Endothelial cell of umbilical vein (primary cell): ENCODE results near the gene OTOS. TPM values are rescaled to one million over a fixed set of nuclear protein-coding genes. Genes with fewer than 3 reads are reported as not detected.
A peak's percentile ranks its signal among the peaks of the same experiment; 100 is the strongest.

ENCODE experiments used
- BruUV-seq: library from RNA; stranded (reverse); fragments of 400-500 nt; replicated peaks from 2 replicates; lab custom pipeline; 2021; lab: Mats Ljungman, UMichigan
- CTCF ChIA-PET: fragments of 300-600, 350-600 bp; sonication (Branson Sonifier 250); formaldehyde crosslinking; loops from one replicate; lab custom pipeline; 2021; ENCODE audit warnings: antibody characterized with exemption, inconsistent platforms; lab: Charles Lee
- POLR2A ChIA-PET: fragments of 300-600, 350-600 bp; sonication (Branson Sonifier 250); formaldehyde crosslinking; loops from one replicate; lab custom pipeline; 2021; ENCODE audit warnings: antibody characterized with exemption, inconsistent platforms; lab: Charles Lee
- DNase-seq: peaks from one replicate; pipeline ENCODE4 v3.0.0-alpha.2; 2011; ENCODE audit warnings: low read depth, low spot score
- FAIRE-seq: peaks from 2 replicates; lab custom pipeline; 2011; peaks lifted over from hg19 to GRCh38; lab: Jason Lieb, UNC
- H2AFZ ChIP-seq: 2 replicates; pipeline ENCODE4 v1.6.0; 2012; ENCODE audit warnings: low read depth, low read length, control low read depth, inconsistent platforms
- H3K27ac ChIP-seq: 2 replicates; pipeline ENCODE4 v1.5.1; 2011; ENCODE audit warnings: low read depth, mild to moderate bottlenecking, control low read depth, low read length, moderate library complexity; ENCODE audit not compliant: insufficient read depth
- H3K27me3 ChIP-seq, 2 experiments: 2 replicates each; pipeline versions ENCODE4 v1.6.0 to v1.6.1; 2011; ENCODE audit warnings: low read length in 2 of 2, mixed read lengths in 1 of 2; ENCODE audit not compliant: control insufficient read depth in 2 of 2, insufficient read depth in 2 of 2
- H3K36me3 ChIP-seq, 2 experiments: 2 replicates in 1 of 2; 3 replicates in 1 of 2; pipeline ENCODE4 v1.5.1; 2011; ENCODE audit warnings: low read length in 2 of 2, mild to moderate bottlenecking in 1 of 2, moderate library complexity in 1 of 2; ENCODE audit not compliant: control insufficient read depth in 2 of 2, insufficient read depth in 2 of 2; ENCODE audit errors: extremely low read depth in 1 of 2
- H3K4me1 ChIP-seq: 3 replicates; pipeline ENCODE4 v1.5.1; 2011; ENCODE audit warnings: mild to moderate bottlenecking, low read length; ENCODE audit not compliant: control insufficient read depth, insufficient read depth; ENCODE audit errors: extremely low read depth
- H3K4me2 ChIP-seq: 2 replicates; pipeline ENCODE4 v1.6.1; 2011; ENCODE audit warnings: low read length, control low read depth, mixed read lengths; ENCODE audit not compliant: insufficient read depth
- H3K4me3 ChIP-seq, 3 experiments: fragments of 200-600 bp in 1 of 3; sonication (generic), shearing (Covaris generic) in 1 of 3; replicated peaks in 1 of 3; 2 replicates each; pipeline ENCODE4 v1.5.1; 2011 to 2016; ENCODE audit warnings: control low read depth in 3 of 3, low read length in 3 of 3, mild to moderate bottlenecking in 2 of 3, inconsistent platforms in 1 of 3, low read depth in 1 of 3, moderate library complexity in 1 of 3; ENCODE audit not compliant: insufficient read depth in 1 of 3
- H3K79me2 ChIP-seq: 2 replicates; pipeline ENCODE4 v1.6.0; 2012; ENCODE audit warnings: low read length, inconsistent platforms; ENCODE audit not compliant: control insufficient read depth, insufficient read depth
- H3K9ac ChIP-seq: replicated peaks from 2 replicates; pipeline ENCODE3; 2011; ENCODE audit warnings: low read length, control low read depth; ENCODE audit not compliant: insufficient read depth; ENCODE audit errors: extremely low read depth
- H3K9me1 ChIP-seq: replicated peaks from 3 replicates; pipeline ENCODE4 v1.6.0; 2011; ENCODE audit warnings: mild to moderate bottlenecking, low read length; ENCODE audit not compliant: control insufficient read depth, insufficient read depth; ENCODE audit errors: extremely low read depth
- H3K9me3 ChIP-seq: replicated peaks from 2 replicates; pipeline ENCODE4 v1.5.1; 2012; ENCODE audit warnings: low read length, inconsistent platforms; ENCODE audit not compliant: control insufficient read depth, insufficient read depth
- H4K20me1 ChIP-seq: replicated peaks from 2 replicates; pipeline ENCODE3; 2011; ENCODE audit warnings: mild to moderate bottlenecking, low read length; ENCODE audit not compliant: control insufficient read depth, insufficient read depth; ENCODE audit errors: extremely low read depth
- FOS ChIP-seq: IDR thresholded peaks from 2 replicates; pipeline ENCODE4 v1.6.1; 2011; ENCODE audit warnings: mild to moderate bottlenecking, low read length, moderate library complexity, borderline replicate concordance; ENCODE audit not compliant: insufficient read depth
- GATA2 ChIP-seq: IDR thresholded peaks from 2 replicates; pipeline ENCODE4 v1.7.0; 2011; ENCODE audit warnings: low read depth, mild to moderate bottlenecking, moderate library complexity, mixed read lengths, low read length; ENCODE audit not compliant: insufficient read length, insufficient read depth
- MYC ChIP-seq: IDR thresholded peaks from one replicate; pipeline ENCODE4 v1.6.1; 2011; ENCODE audit warnings: mild to moderate bottlenecking, low read depth, low read length
- POLR2A ChIP-seq: IDR thresholded peaks from 2 replicates; pipeline ENCODE4 v1.6.1; 2012; ENCODE audit warnings: low read depth, mild to moderate bottlenecking, control low read depth, low read length
- dilution Hi-C: fragments of 300-500 bp; cut with MboI; formaldehyde crosslinking; loops from one replicate; pipeline ENCODE4 v1.15.0; 2019; ENCODE audit warnings: low sequenced_read_pairs; ENCODE audit not compliant: extremely low pct_ligation_motif_present
- intact Hi-C: fragments of 100-400 bp; cut with micrococcal nuclease; formaldehyde crosslinking; loops from one replicate; pipeline ENCODE4 v1.10.0; 2022
- polyA plus RNA-seq, 4 experiments: library from polyadenylated mRNA; depleted of rRNA in 3 of 4; stranded (reverse) in 3 of 4; unstranded in 1 of 4; fragments of >200 nt; gene quantifications; 2 replicates each; pipeline versions ENCODE4 v1.2.1 to v1.2.3, GENCODE V29; 2011 to 2012; ENCODE audit warnings: missing spikeins in 1 of 4
- total RNA-seq: library from RNA; stranded (reverse); gene quantifications from 2 replicates; pipeline ENCODE4 v1.2.3, GENCODE V29; 2021
- TF ChIP-seq, protein P1 (sequence below), 2 donors: IDR thresholded peaks; 1 replicate in 1 of 2; 2 replicates in 1 of 2; pipeline ENCODE4 v1.5.1; 2011; ENCODE audit warnings: low read length in 2 of 2, mild to moderate bottlenecking in 2 of 2, moderate library complexity in 2 of 2, control low read depth in 1 of 2, inconsistent platforms in 1 of 2, low read depth in 1 of 2; ENCODE audit not compliant: insufficient read depth in 1 of 2; ENCODE audit errors: extremely low read depth in 1 of 2
- TF ChIP-seq, protein P2 (sequence below): IDR thresholded peaks from 2 replicates; pipeline ENCODE4 v1.6.1; 2011; ENCODE audit not compliant: insufficient read depth, insufficient read length

Gene OTOS
- total and polyA plus RNA-seq, 2 donors (not counting 3 experiments of a cell fraction or from before 2014, with no cell fraction given): not detected

DNA sequence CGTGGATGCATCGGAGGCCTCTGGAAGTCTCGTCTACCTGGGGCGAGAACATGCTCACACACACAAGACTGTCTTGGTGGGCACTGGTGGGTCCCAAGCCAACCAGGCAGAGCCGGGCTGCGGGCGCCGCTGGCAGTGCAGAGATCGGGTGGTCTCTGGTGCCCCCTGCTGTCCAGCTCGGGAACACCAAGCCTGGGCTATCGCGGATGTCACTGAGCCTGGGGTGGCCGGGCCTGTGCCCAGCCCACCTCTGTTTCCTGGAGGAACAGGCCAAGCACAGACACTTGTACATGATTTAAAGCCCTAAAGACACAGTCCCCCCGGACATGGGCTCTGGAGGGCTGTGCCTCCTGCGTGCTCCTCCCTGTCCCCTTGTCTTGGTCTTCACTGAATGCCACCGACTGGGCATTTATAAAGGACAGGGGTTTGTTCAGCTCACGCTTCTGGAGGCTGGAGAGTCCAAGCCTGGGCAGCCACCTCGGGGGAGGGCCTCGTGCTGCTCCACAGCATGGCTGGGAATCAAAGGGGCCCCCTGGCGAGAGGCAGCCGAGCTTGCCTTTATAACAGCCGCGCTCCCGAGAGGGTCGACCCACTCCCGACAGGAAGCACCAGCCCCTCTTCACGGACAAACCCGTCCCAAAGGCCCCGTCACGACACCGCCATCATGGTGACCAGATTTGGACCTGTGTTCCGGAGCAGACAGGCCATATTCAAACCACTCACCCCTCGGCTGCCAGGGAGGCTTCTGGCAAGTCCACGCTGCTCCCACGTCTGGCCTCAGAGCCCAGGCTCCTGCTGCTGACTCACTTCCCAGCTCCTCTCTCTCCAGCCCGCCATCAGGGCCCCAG lies 3.6 kb upstream of the OTOS start:
- POLR2A ChIA-PET: interaction anchor here (0.9 kb wide), 1 partner anchor 82 kb away, joined by 3 read pairs; no protein-coding TSS in a partner anchor
- H2AFZ ChIP-seq: peak overlapping the region; percentile 17
- H3K9ac ChIP-seq: no peak overlapping the region
- no TSS peak for BruUV-seq
- peak; percentile 89 for FAIRE-seq
- no peaks in the 10 kb centered on the region for H3K9me1 ChIP-seq
- no peak overlapping the region for H3K4me2 ChIP-seq
- CTCF ChIA-PET: interaction anchor here (0.5 to 5.7 kb wide), 15 partner anchors 9 to 1786 kb away, joined by 3 to 199 read pairs (median 4); no protein-coding TSS in a partner anchor
- no peak overlapping the region for H3K27ac ChIP-seq
- no peaks in the 10 kb centered on the region for H3K27me3 ChIP-seq
- H3K4me1 ChIP-seq: no peaks in the 10 kb centered on the region
- no peaks in the 10 kb centered on the region for H3K79me2 ChIP-seq
- H3K36me3 ChIP-seq: no peaks in the 10 kb centered on the region
- no peak for TF ChIP-seq GATA2
- no peak for TF ChIP-seq POLR2A
- TF ChIP-seq, protein P1, sequence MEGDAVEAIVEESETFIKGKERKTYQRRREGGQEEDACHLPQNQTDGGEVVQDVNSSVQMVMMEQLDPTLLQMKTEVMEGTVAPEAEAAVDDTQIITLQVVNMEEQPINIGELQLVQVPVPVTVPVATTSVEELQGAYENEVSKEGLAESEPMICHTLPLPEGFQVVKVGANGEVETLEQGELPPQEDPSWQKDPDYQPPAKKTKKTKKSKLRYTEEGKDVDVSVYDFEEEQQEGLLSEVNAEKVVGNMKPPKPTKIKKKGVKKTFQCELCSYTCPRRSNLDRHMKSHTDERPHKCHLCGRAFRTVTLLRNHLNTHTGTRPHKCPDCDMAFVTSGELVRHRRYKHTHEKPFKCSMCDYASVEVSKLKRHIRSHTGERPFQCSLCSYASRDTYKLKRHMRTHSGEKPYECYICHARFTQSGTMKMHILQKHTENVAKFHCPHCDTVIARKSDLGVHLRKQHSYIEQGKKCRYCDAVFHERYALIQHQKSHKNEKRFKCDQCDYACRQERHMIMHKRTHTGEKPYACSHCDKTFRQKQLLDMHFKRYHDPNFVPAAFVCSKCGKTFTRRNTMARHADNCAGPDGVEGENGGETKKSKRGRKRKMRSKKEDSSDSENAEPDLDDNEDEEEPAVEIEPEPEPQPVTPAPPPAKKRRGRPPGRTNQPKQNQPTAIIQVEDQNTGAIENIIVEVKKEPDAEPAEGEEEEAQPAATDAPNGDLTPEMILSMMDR (IDR thresholded peaks at IDR 0.05; ENCODE audit: extremely low read depth in 1 of 2, insufficient read depth in 1 of 2, low read depth in 1 of 2, low read length in 2 of 2): peak; percentile 84 to 98
- no peak for TF ChIP-seq MYC
- TF ChIP-seq, protein P2, sequence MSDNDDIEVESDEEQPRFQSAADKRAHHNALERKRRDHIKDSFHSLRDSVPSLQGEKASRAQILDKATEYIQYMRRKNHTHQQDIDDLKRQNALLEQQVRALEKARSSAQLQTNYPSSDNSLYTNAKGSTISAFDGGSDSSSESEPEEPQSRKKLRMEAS: no peak
- TF ChIP-seq FOS: no peak
- intact Hi-C loops: loop anchor here (1.0 to 10.0 kb wide), 4 partner anchors 83 to 1109 kb away; no protein-coding TSS in a partner anchor
- dilution Hi-C loops: no loop called here
- no peaks in the 10 kb centered on the region for H4K20me1 ChIP-seq
- H3K9me3 ChIP-seq: no peaks in the 10 kb centered on the region
- H3K4me3 ChIP-seq: no peak overlapping the region
- peak; percentile 49 for DNase-seq
